ENCODE data around the gene FOXQ1. TPM values are rescaled to one million over a fixed set of nuclear protein-coding genes. Genes with fewer than 3 reads are reported as not detected.
A peak's percentile ranks its signal among the peaks of the same experiment; 100 is the strongest.

FOXQ1 gene
- total and polyA plus RNA-seq, 2 of the 13 experiments (the other 11 are each of a cell fraction or from before 2014, with no cell fraction given), result 35.2 to 39.8 TPM

DNA sequence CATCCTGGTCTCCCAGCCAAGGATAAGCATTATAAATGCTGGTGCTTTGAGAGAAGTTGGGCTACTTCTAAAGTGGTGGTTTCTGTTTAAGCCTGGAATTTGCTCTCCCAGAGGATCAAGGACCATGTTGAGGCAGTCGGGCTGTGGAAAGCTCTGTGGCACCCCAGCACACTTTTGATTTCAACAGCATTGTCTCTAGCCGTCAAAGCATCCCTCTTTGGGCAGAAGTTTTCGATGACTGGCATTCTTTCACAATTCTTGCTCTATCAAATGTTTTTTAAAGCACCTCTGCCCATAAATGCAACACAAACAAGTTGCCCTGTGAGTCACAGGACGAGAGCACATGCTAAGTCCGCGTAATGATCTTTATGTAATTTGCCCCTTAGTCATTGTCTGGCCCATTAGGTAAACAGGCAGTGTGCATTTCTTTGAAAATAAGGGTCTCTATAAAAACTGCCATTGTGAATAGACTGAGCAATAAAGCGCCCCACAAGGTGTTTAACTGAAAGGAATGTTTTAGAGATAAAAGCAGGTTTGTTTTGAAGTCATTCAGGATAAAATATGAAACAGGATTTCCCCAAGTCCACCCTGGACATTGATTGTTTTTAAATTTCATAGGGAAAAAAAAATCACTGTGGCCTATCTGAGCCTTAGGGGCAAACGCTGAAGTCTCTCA is 44.7 kb upstream of the FOXQ1 start (continued):
- TF ChIP-seq, protein P1, sequence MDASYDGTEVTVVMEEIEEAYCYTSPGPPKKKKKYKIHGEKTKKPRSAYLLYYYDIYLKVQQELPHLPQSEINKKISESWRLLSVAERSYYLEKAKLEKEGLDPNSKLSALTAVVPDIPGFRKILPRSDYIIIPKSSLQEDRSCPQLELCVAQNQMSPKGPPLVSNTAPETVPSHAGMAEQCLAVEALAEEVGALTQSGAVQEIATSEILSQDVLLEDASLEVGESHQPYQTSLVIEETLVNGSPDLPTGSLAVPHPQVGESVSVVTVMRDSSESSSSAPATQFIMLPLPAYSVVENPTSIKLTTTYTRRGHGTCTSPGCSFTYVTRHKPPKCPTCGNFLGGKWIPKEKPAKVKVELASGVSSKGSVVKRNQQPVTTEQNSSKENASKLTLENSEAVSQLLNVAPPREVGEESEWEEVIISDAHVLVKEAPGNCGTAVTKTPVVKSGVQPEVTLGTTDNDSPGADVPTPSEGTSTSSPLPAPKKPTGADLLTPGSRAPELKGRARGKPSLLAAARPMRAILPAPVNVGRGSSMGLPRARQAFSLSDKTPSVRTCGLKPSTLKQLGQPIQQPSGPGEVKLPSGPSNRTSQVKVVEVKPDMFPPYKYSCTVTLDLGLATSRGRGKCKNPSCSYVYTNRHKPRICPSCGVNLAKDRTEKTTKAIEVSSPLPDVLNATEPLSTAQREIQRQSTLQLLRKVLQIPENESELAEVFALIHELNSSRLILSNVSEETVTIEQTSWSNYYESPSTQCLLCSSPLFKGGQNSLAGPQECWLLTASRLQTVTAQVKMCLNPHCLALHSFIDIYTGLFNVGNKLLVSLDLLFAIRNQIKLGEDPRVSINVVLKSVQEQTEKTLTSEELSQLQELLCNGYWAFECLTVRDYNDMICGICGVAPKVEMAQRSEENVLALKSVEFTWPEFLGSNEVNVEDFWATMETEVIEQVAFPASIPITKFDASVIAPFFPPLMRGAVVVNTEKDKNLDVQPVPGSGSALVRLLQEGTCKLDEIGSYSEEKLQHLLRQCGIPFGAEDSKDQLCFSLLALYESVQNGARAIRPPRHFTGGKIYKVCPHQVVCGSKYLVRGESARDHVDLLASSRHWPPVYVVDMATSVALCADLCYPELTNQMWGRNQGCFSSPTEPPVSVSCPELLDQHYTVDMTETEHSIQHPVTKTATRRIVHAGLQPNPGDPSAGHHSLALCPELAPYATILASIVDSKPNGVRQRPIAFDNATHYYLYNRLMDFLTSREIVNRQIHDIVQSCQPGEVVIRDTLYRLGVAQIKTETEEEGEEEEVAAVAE (CRISPR knock-in tag; IDR thresholded peaks at IDR 0.05; ENCODE audit: borderline replicate concordance), result no peak
- TF ChIP-seq, protein P2, sequence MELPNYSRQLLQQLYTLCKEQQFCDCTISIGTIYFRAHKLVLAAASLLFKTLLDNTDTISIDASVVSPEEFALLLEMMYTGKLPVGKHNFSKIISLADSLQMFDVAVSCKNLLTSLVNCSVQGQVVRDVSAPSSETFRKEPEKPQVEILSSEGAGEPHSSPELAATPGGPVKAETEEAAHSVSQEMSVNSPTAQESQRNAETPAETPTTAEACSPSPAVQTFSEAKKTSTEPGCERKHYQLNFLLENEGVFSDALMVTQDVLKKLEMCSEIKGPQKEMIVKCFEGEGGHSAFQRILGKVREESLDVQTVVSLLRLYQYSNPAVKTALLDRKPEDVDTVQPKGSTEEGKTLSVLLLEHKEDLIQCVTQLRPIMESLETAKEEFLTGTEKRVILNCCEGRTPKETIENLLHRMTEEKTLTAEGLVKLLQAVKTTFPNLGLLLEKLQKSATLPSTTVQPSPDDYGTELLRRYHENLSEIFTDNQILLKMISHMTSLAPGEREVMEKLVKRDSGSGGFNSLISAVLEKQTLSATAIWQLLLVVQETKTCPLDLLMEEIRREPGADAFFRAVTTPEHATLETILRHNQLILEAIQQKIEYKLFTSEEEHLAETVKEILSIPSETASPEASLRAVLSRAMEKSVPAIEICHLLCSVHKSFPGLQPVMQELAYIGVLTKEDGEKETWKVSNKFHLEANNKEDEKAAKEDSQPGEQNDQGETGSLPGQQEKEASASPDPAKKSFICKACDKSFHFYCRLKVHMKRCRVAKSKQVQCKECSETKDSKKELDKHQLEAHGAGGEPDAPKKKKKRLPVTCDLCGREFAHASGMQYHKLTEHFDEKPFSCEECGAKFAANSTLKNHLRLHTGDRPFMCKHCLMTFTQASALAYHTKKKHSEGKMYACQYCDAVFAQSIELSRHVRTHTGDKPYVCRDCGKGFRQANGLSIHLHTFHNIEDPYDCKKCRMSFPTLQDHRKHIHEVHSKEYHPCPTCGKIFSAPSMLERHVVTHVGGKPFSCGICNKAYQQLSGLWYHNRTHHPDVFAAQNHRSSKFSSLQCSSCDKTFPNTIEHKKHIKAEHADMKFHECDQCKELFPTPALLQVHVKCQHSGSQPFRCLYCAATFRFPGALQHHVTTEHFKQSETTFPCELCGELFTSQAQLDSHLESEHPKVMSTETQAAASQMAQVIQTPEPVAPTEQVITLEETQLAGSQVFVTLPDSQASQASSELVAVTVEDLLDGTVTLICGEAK (IDR thresholded peaks at IDR 0.05), result no peak
- TF ChIP-seq, protein P2 (CRISPR knock-in tag; IDR thresholded peaks at IDR 0.05), result peak; percentile 53; the same call in 1 of the 2 replicates
- TF ChIP-seq, protein P3, sequence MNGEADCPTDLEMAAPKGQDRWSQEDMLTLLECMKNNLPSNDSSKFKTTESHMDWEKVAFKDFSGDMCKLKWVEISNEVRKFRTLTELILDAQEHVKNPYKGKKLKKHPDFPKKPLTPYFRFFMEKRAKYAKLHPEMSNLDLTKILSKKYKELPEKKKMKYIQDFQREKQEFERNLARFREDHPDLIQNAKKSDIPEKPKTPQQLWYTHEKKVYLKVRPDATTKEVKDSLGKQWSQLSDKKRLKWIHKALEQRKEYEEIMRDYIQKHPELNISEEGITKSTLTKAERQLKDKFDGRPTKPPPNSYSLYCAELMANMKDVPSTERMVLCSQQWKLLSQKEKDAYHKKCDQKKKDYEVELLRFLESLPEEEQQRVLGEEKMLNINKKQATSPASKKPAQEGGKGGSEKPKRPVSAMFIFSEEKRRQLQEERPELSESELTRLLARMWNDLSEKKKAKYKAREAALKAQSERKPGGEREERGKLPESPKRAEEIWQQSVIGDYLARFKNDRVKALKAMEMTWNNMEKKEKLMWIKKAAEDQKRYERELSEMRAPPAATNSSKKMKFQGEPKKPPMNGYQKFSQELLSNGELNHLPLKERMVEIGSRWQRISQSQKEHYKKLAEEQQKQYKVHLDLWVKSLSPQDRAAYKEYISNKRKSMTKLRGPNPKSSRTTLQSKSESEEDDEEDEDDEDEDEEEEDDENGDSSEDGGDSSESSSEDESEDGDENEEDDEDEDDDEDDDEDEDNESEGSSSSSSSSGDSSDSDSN (CRISPR knock-in tag; IDR thresholded peaks at IDR 0.05), result 0 out of 2 replicates have a peak, but pooled peaks have one; percentile 3
- TF ChIP-seq JARID2 (CRISPR knock-in tag; IDR thresholded peaks at IDR 0.05; ENCODE audit: insufficient replicate concordance) (no peak), ZNF124 (CRISPR knock-in tag; IDR thresholded peaks at IDR 0.05) (no peak), ATF7 (IDR thresholded peaks at IDR 0.05) (no peak), ATF7 (CRISPR knock-in tag; IDR thresholded peaks at IDR 0.05) (0 out of 2 replicates have a peak, but pooled peaks have one; percentile 36), ZBTB8A (CRISPR knock-in tag; IDR thresholded peaks at IDR 0.05; ENCODE audit: borderline replicate concordance, low read depth) (no peak), AHR (CRISPR knock-in tag; IDR thresholded peaks at IDR 0.05) (no peak), HOXA9 (CRISPR knock-in tag; IDR thresholded peaks at IDR 0.05; ENCODE audit: borderline replicate concordance) (no peak), ELF1 (CRISPR knock-in tag; IDR thresholded peaks at IDR 0.05) (peak; percentile 34; the same call in 1 of the 2 replicates), ARHGAP35 (CRISPR knock-in tag; IDR thresholded peaks at IDR 0.05; ENCODE audit: borderline replicate concordance) (no peak)
